Endodermal cell (in vitro differentiated cells): ENCODE measurements around the gene GPR183. TPM values are rescaled to one million over a fixed set of nuclear protein-coding genes. Genes with fewer than 3 reads are reported as not detected.
A peak's percentile ranks its signal among the peaks of the same experiment; 100 is the strongest.

Source experiments
- DNase-seq: peaks from one replicate; pipeline ENCODE4 v3.0.0-alpha.2; 2017
- H3K27ac ChIP-seq: 2 replicates; pipeline ENCODE4 v1.5.1; 2013; ENCODE audit warnings: mild to moderate bottlenecking, low read depth, low read length, moderate library complexity
- H3K27me3 ChIP-seq: 2 replicates; pipeline ENCODE4 v1.6.1; 2013; ENCODE audit warnings: mild to moderate bottlenecking, low read length, moderate library complexity; ENCODE audit not compliant: insufficient read depth, control insufficient read depth, poor library complexity, severe bottlenecking
- H3K36me3 ChIP-seq: 2 replicates; pipeline ENCODE4 v1.7.0; 2013; ENCODE audit warnings: mild to moderate bottlenecking, low read length, moderate library complexity; ENCODE audit not compliant: control insufficient read depth, insufficient read depth
- H3K4me1 ChIP-seq: one replicate; pipeline ENCODE4 v1.7.0; 2013; ENCODE audit warnings: low read length; ENCODE audit not compliant: control insufficient read depth, insufficient read depth
- H3K4me3 ChIP-seq: 2 replicates; pipeline ENCODE4 v1.5.1; 2013; ENCODE audit warnings: mild to moderate bottlenecking, low read length, moderate library complexity
- H3K9ac ChIP-seq: 2 replicates; pipeline ENCODE4 v1.6.1; 2013; ENCODE audit warnings: mild to moderate bottlenecking, low read length, moderate library complexity; ENCODE audit not compliant: poor library complexity, severe bottlenecking; ENCODE audit errors: extremely low read depth
- H3K9me3 ChIP-seq: 2 replicates; pipeline ENCODE4 v1.6.1; 2013; ENCODE audit warnings: mild to moderate bottlenecking, low read length, moderate library complexity; ENCODE audit not compliant: control insufficient read depth
- H3K27ac Mint-ChIP-seq: 2 replicates; pipeline ENCODE4 v1.8.0; 2020; ENCODE audit warnings: mixed read lengths
- H3K27me3 Mint-ChIP-seq: 2 replicates; pipeline ENCODE4 v1.8.0; 2021; ENCODE audit warnings: mild to moderate bottlenecking, mixed read lengths; ENCODE audit not compliant: insufficient read depth
- H3K36me3 Mint-ChIP-seq: 2 replicates; pipeline ENCODE4 v1.8.0; 2020; ENCODE audit warnings: low read depth, mixed read lengths
- H3K4me1 Mint-ChIP-seq: 2 replicates; pipeline ENCODE4 v1.8.0; 2020; ENCODE audit warnings: mixed read lengths
- H3K4me3 Mint-ChIP-seq: 2 replicates; pipeline ENCODE4 v1.8.0; 2020; ENCODE audit warnings: mild to moderate bottlenecking, moderate library complexity, mixed read lengths
- H3K9me3 Mint-ChIP-seq: 2 replicates; pipeline ENCODE4 v1.8.0; 2020; ENCODE audit warnings: mild to moderate bottlenecking, mixed read lengths
- CTCF ChIP-seq: fragments of 200-600 bp; sonication (generic); conservative IDR thresholded peaks from 2 replicates; pipeline ENCODE4 v1.5.0; 2021; ENCODE audit warnings: antibody characterized with exemption, mild to moderate bottlenecking
- WGBS, 2 experiments: methylation state at CpG; one replicate each; pipeline versions ENCODE4 v1.1.5 to v1.1.7; 2013; ENCODE audit warnings: missing lambda C conversion rate in 2 of 2, mixed read lengths in 1 of 2; ENCODE audit not compliant: insufficient coverage in 1 of 2, insufficient read length in 1 of 2; 5-methylcytosine and 5-hydroxymethylcytosine counted together
- total RNA-seq, 2 donors: library from RNA; stranded (reverse); fragmentation: NEBNext Ultra II Directional in 1 of 2; extraction: Animal tissue kit (Norgen Biotek cat#: 25700) in 1 of 2; gene quantifications; 2 replicates in 1 of 2; 3 replicates in 1 of 2; pipeline ENCODE4 v1.2.1, GENCODE V29; 2021

Gene GPR183
- total RNA-seq, 2 donors from 2014 or later = 0.62 TPM; not detected in 1

DNA sequence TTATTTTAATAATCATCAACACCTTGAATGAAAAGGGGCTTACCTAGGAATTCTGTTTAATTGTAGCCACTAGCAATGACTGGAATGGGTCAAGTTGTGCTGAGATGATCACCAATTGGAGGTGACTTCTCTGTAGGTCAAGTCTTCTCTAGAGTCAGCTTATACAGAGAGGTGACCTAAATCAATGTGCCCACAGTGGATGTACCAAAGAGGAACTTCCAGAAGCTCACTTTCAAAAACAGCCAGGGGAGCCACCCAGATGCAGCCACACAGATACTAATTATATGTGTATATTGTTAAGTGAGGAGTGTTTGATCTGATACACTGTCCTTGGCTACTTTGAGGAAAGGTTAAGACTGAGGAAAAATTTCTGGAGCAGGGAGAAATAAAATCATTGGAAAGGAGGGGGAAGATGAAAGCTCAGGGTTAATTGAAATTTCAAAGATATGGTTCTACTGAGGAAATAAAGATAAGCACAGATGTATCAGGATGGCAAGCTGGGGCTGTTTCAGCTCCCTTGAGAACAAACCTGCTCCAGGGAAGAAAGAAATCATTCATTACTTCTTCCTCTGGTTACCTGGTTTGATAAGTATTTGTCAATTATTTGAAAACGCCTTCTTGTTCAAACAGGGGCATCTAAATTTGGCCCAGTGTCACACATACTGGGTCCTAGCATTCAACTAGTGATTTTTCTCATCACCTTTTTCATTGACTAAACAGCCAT, 5.1 kb downstream of the GPR183 start:
- H3K9ac ChIP-seq = no peak overlapping the region
- H3K4me1 Mint-ChIP-seq = peaks cover 39% of the 10 kb centered on the region
- H3K27me3 ChIP-seq = no peaks in the 10 kb centered on the region
- no peak overlapping the region for H3K4me3 Mint-ChIP-seq
- no peaks in the 10 kb centered on the region for H3K36me3 ChIP-seq
- WGBS, 2 experiments = 70% methylated on average over 1 of the region's 1 CpG; no CpG with 5 or more reads in 1 of the 2 experiments
- H3K36me3 Mint-ChIP-seq = peaks cover 2% of the 10 kb centered on the region
- TF ChIP-seq CTCF = no peak
- H3K4me1 ChIP-seq = peaks cover 5% of the 10 kb centered on the region
- no peaks in the 10 kb centered on the region for H3K27me3 Mint-ChIP-seq
- no peaks in the 10 kb centered on the region for H3K9me3 ChIP-seq
- no peak for DNase-seq
- no peak overlapping the region for H3K27ac ChIP-seq
- no peak overlapping the region for H3K4me3 ChIP-seq
- H3K9me3 Mint-ChIP-seq = no peaks in the 10 kb centered on the region
- no peak overlapping the region for H3K27ac Mint-ChIP-seq

- Mint-ChIP-seq H3K9me3 (no peaks in the 10 kb centered on the region), H3K36me3 (peaks cover 2% of the 10 kb centered on the region), H3K27me3 (no peaks in the 10 kb centered on the region), H3K4me3 (no peak overlapping the region), H3K4me1 (peaks cover 33% of the 10 kb centered on the region), H3K27ac (no peak overlapping the region)
- no peak for DNase-seq
- H3K9me3 ChIP-seq = no peaks in the 10 kb centered on the region
- no peak overlapping the region for H3K4me3 ChIP-seq
- no peak overlapping the region for H3K9ac ChIP-seq
- WGBS, 2 experiments = 93 to 95% methylated on average over 6 to 7 of the region's 7 CpGs
- no peaks in the 10 kb centered on the region for H3K27me3 ChIP-seq
- peaks cover 3% of the 10 kb centered on the region for H3K36me3 ChIP-seq
- no peak overlapping the region for H3K27ac ChIP-seq
- peaks cover 5% of the 10 kb centered on the region for H3K4me1 ChIP-seq
- no peak for TF ChIP-seq CTCF
Observed at GRCh38 chr13:99301056-99301838, 6.0 kb downstream of the GPR183 start.

- peaks cover 2% of the 10 kb centered on the region for H3K36me3 Mint-ChIP-seq
- peaks cover 11% of the 10 kb centered on the region for H3K36me3 ChIP-seq
- no peaks in the 10 kb centered on the region for H3K27me3 ChIP-seq
- peak; percentile 69 for DNase-seq
- H3K9me3 ChIP-seq = no peaks in the 10 kb centered on the region
- no peak overlapping the region for H3K27ac Mint-ChIP-seq
- TF ChIP-seq CTCF = no peak
- H3K4me3 ChIP-seq = no peak overlapping the region
- no peak overlapping the region for H3K27ac ChIP-seq
- H3K4me1 ChIP-seq = peaks cover 5% of the 10 kb centered on the region
- no peaks in the 10 kb centered on the region for H3K27me3 Mint-ChIP-seq
- H3K9ac ChIP-seq = no peak overlapping the region
- H3K4me1 Mint-ChIP-seq = peaks cover 24% of the 10 kb centered on the region
- no peaks in the 10 kb centered on the region for H3K9me3 Mint-ChIP-seq
- no peak overlapping the region for H3K4me3 Mint-ChIP-seq
- 83 to 92% methylated on average over 3 to 4 of the region's 4 CpGs for WGBS, 2 experiments
Observed at GRCh38 chr13:99299920-99300341, 7.3 kb downstream of the GPR183 start.
